GM12873 (cell line): Measurements from ENCODE around the gene EEF1AKMT3.

Experiments
- CTCF ChIP-seq: IDR thresholded peaks from 2 replicates; pipeline ENCODE4 v1.5.1; 2012; ENCODE audit warnings: low read depth, mild to moderate bottlenecking, moderate library complexity, low read length, control low read depth; ENCODE audit not compliant: insufficient read depth; ENCODE audit errors: missing control alignments

The EEF1AKMT3 gene

GRCh38 chr12:57754411-57755193 is 17.8 kb upstream of the EEF1AKMT3 start, which contains the start of gene MARCHF9:
Gene MARCHF9, plus strand, starts transcription at chr12:57755103. Its CDS starts 426 bp downstream, at chr12:57755529.
- TF ChIP-seq CTCF: no peak

- no peak for TF ChIP-seq CTCF
Observed at GRCh38 chr12:57755194-57755453, 17.3 kb upstream of the EEF1AKMT3 start.

GRCh38 chr12:57755454-57756372 is 16.7 kb upstream of the EEF1AKMT3 start:
- no peak for TF ChIP-seq CTCF

GRCh38 chr12:57756406-57757341 is 15.7 kb upstream of the EEF1AKMT3 start:
- TF ChIP-seq CTCF: peak; percentile 96

- no peak for TF ChIP-seq CTCF
Observed at GRCh38 chr12:57757771-57758170, 14.6 kb upstream of the EEF1AKMT3 start.

GRCh38 chr12:57758552-57759359 is 13.7 kb upstream of the EEF1AKMT3 start:
- TF ChIP-seq CTCF: no peak
